ENCODE data around the gene CEP120. TPM values are rescaled to one million over a fixed set of nuclear protein-coding genes. Genes with fewer than 3 reads are reported as not detected.

CEP120 gene
- total and polyA plus RNA-seq, 2 experiments from 2014 or later = 4.9 to 16.3 TPM

GRCh38 chr5:123358304-123358703, 64.9 kb downstream of the CEP120 start:
- Histone ChIP-seq H2AFZ (no peak overlapping the region), H3K27me3 (ENCODE audit: insufficient read depth) (no peaks in the 10 kb centered on the region), H3K27ac (ENCODE audit: low read depth) (no peak overlapping the region), H3K4me1 (ENCODE audit: insufficient read depth) (no peaks in the 10 kb centered on the region), H3K79me2 (replicated peaks; ENCODE audit: insufficient read depth) (no peaks in the 10 kb centered on the region), H3K4me2 (no peak overlapping the region), H4K20me1 (replicated peaks; ENCODE audit: insufficient read depth) (no peaks in the 10 kb centered on the region), H3F3A (replicated peaks; ENCODE audit: low read depth) (no peaks in the 10 kb centered on the region), H3K9me2 (ENCODE audit: insufficient read depth) (no peaks in the 10 kb centered on the region), H3K4me3 (no peak overlapping the region), H3K36me3 (ENCODE audit: insufficient read depth) (no peaks in the 10 kb centered on the region)
- Mint-ChIP-seq H3K36me3 (ENCODE audit: low read depth) (peaks cover 37% of the 10 kb centered on the region), H3K4me3 (no peak overlapping the region), H3K27me3 (ENCODE audit: insufficient read depth, low read depth, poor library complexity) (no peaks in the 10 kb centered on the region), H3K27ac (no peak overlapping the region), H3K4me1 (peaks cover 3% of the 10 kb centered on the region; the same call in 1 of the 3 replicates), H3K9me3 (peaks cover 23% of the 10 kb centered on the region; the same call in 2 of the 3 replicates)
- TF ChIP-seq EZH2phosphoT487 (IDR thresholded peaks at IDR 0.05; ENCODE audit: unreplicated experiment) (no peak), JUNB (IDR thresholded peaks at IDR 0.05; ENCODE audit: unreplicated experiment) (no peak), ZNF114 (CRISPR knock-in tag; IDR thresholded peaks at IDR 0.05) (no peak), ZNF462 (CRISPR knock-in tag; IDR thresholded peaks at IDR 0.05) (no peak), NANOG (IDR thresholded peaks at IDR 0.05; ENCODE audit: borderline replicate concordance) (no peak), STAT1 (IDR thresholded peaks at IDR 0.05; ENCODE audit: unreplicated experiment) (no peak), ZNF331 (CRISPR knock-in tag; IDR thresholded peaks at IDR 0.05; ENCODE audit: low read depth) (no peak), CREB1 (CRISPR knock-in tag; IDR thresholded peaks at IDR 0.05; ENCODE audit: low read depth) (no peak), POLR2AphosphoS5 (IDR thresholded peaks at IDR 0.05; ENCODE audit: low read depth) (no peak), EZH2 (IDR thresholded peaks at IDR 0.05; ENCODE audit: low read depth, unreplicated experiment) (no peak), CTCF (conservative IDR thresholded peaks at IDR 0.05; ENCODE audit: low read depth in 2 of 2) (no peak)
- TF ChIP-seq, protein P1, sequence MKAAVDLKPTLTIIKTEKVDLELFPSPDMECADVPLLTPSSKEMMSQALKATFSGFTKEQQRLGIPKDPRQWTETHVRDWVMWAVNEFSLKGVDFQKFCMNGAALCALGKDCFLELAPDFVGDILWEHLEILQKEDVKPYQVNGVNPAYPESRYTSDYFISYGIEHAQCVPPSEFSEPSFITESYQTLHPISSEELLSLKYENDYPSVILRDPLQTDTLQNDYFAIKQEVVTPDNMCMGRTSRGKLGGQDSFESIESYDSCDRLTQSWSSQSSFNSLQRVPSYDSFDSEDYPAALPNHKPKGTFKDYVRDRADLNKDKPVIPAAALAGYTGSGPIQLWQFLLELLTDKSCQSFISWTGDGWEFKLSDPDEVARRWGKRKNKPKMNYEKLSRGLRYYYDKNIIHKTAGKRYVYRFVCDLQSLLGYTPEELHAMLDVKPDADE (IDR thresholded peaks at IDR 0.05) = no peak
- TF ChIP-seq, protein P2, sequence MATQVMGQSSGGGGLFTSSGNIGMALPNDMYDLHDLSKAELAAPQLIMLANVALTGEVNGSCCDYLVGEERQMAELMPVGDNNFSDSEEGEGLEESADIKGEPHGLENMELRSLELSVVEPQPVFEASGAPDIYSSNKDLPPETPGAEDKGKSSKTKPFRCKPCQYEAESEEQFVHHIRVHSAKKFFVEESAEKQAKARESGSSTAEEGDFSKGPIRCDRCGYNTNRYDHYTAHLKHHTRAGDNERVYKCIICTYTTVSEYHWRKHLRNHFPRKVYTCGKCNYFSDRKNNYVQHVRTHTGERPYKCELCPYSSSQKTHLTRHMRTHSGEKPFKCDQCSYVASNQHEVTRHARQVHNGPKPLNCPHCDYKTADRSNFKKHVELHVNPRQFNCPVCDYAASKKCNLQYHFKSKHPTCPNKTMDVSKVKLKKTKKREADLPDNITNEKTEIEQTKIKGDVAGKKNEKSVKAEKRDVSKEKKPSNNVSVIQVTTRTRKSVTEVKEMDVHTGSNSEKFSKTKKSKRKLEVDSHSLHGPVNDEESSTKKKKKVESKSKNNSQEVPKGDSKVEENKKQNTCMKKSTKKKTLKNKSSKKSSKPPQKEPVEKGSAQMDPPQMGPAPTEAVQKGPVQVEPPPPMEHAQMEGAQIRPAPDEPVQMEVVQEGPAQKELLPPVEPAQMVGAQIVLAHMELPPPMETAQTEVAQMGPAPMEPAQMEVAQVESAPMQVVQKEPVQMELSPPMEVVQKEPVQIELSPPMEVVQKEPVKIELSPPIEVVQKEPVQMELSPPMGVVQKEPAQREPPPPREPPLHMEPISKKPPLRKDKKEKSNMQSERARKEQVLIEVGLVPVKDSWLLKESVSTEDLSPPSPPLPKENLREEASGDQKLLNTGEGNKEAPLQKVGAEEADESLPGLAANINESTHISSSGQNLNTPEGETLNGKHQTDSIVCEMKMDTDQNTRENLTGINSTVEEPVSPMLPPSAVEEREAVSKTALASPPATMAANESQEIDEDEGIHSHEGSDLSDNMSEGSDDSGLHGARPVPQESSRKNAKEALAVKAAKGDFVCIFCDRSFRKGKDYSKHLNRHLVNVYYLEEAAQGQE (IDR thresholded peaks at IDR 0.05; ENCODE audit: unreplicated experiment) = no peak
- no peak for DNase-seq (ENCODE audit: low spot score)
- ATAC-seq = no peak

Data from GM23338 (cell line).